Measurements from ENCODE around the gene G2E3. TPM values are rescaled to one million over a fixed set of nuclear protein-coding genes. Genes with fewer than 3 reads are reported as not detected.
"Not testable (repeated sequence)": the region's sequence is repeated elsewhere in the genome, so short reads cannot be mapped to it uniquely, and the experiment has no call there.

G2E3 gene
- total RNA-seq, 2 donors from 2014 or later, result 4.2 to 4.5 TPM

- no peaks in the 10 kb centered on the region for H3K27me3 ChIP-seq
- H3K4me3 ChIP-seq, result no peak overlapping the region
- no peak for DNase-seq (ENCODE audit: low spot score)
- H3K36me3 ChIP-seq, result peaks cover 38% of the 10 kb centered on the region
- no peaks in the 10 kb centered on the region for H3K4me1 ChIP-seq
- H3K27ac ChIP-seq, result no peak overlapping the region
- TF ChIP-seq, protein P1, sequence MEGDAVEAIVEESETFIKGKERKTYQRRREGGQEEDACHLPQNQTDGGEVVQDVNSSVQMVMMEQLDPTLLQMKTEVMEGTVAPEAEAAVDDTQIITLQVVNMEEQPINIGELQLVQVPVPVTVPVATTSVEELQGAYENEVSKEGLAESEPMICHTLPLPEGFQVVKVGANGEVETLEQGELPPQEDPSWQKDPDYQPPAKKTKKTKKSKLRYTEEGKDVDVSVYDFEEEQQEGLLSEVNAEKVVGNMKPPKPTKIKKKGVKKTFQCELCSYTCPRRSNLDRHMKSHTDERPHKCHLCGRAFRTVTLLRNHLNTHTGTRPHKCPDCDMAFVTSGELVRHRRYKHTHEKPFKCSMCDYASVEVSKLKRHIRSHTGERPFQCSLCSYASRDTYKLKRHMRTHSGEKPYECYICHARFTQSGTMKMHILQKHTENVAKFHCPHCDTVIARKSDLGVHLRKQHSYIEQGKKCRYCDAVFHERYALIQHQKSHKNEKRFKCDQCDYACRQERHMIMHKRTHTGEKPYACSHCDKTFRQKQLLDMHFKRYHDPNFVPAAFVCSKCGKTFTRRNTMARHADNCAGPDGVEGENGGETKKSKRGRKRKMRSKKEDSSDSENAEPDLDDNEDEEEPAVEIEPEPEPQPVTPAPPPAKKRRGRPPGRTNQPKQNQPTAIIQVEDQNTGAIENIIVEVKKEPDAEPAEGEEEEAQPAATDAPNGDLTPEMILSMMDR (IDR thresholded peaks at IDR 0.05), result no peak
- peaks cover 3 to 16% of the 10 kb centered on the region in 2 donors for H3K9me3 ChIP-seq
These were observed 82.2 kb downstream of the G2E3 start for GRCh38 chr14:30641207-30641606.

GRCh38 chr14:30644462-30644861 lies 85.5 kb downstream of the G2E3 start:
- peaks cover 3 to 16% of the 10 kb centered on the region in 2 donors for H3K9me3 ChIP-seq
- not testable (repeated sequence) for H3K4me3 ChIP-seq; H3K27ac ChIP-seq; DNase-seq (ENCODE audit: low spot score); H3K4me1 ChIP-seq; H3K27me3 ChIP-seq
- H3K36me3 ChIP-seq, result peaks cover 40% of the 10 kb centered on the region

GRCh38 chr14:30645600-30645999 lies 86.6 kb downstream of the G2E3 start:
- H3K36me3 ChIP-seq, result peaks cover 50% of the 10 kb centered on the region

GRCh38 chr14:30648471-30648870 lies 89.5 kb downstream of the G2E3 start:
- Histone ChIP-seq H3K27ac (no peak overlapping the region), H3K9me3 (peaks cover 3 to 16% of the 10 kb centered on the region in 2 donors), H3K36me3 (peaks cover 65% of the 10 kb centered on the region), H3K4me3 (no peak overlapping the region), H3K27me3 (no peaks in the 10 kb centered on the region), H3K4me1 (no peaks in the 10 kb centered on the region)
- no peak for DNase-seq (ENCODE audit: low spot score)
- TF ChIP-seq, protein P1 (IDR thresholded peaks at IDR 0.05), result no peak

More at GRCh38 chr14:30645600-30645999, 86.6 kb downstream of the G2E3 start:
- Histone ChIP-seq H3K4me3 (no peak overlapping the region), H3K27me3 (no peaks in the 10 kb centered on the region), H3K27ac (no peak overlapping the region), H3K9me3 (peaks cover 3 to 16% of the 10 kb centered on the region in 2 donors), H3K4me1 (no peaks in the 10 kb centered on the region)
- TF ChIP-seq, protein P1 (IDR thresholded peaks at IDR 0.05), result no peak
- DNase-seq (ENCODE audit: low spot score), result no peak

- Histone ChIP-seq H3K27ac (no peak overlapping the region), H3K4me3 (no peak overlapping the region), H3K36me3 (peaks cover 60% of the 10 kb centered on the region), H3K9me3 (no peaks in the 10 kb centered on the region), H3K27me3 (no peaks in the 10 kb centered on the region), H3K4me1 (no peaks in the 10 kb centered on the region)
- DNase-seq (ENCODE audit: low spot score), result no peak
- TF ChIP-seq, protein P1 (IDR thresholded peaks at IDR 0.05), result no peak
These were observed 93.0 kb downstream of the G2E3 start for GRCh38 chr14:30651937-30652336.

- Histone ChIP-seq H3K9me3 (no peaks in the 10 kb centered on the region), H3K27ac (no peak overlapping the region), H3K4me3 (no peak overlapping the region), H3K4me1 (no peaks in the 10 kb centered on the region), H3K27me3 (no peaks in the 10 kb centered on the region), H3K36me3 (peaks cover 62% of the 10 kb centered on the region)
- no peak for DNase-seq (ENCODE audit: low spot score)
- TF ChIP-seq, protein P1 (IDR thresholded peaks at IDR 0.05), result no peak
These were observed 96.2 kb downstream of the G2E3 start for GRCh38 chr14:30655124-30655523.

Data from right atrium auricular region (tissue), 2 donors.